Gastrocnemius medialis (tissue), 4 donors: ENCODE data around the gene BOLA3. TPM values are rescaled to one million over a fixed set of nuclear protein-coding genes. Genes with fewer than 3 reads are reported as not detected.

Source experiments
- ATAC-seq, 2 donors: fragments of 150-250 bp; one replicate each; pipeline ENCODE4 v1.9.1; 2016
- DNase-seq, 2 donors: peaks; one replicate each; pipeline ENCODE4 v3.0.0-alpha.2; 2019
- H3K27ac ChIP-seq, 4 donors: fragments of 200-600 bp; sonication (generic); 1 replicate in 1 of 4; 2 replicates in 3 of 4; pipeline ENCODE4 v1.5.1; 2016 to 2018; ENCODE audit warnings: mild to moderate bottlenecking in 2 of 4, moderate library complexity in 1 of 4
- H3K27me3 ChIP-seq, 3 donors: fragments of 200-600 bp; sonication (generic) in 2 of 3; 1 replicate in 1 of 3; 2 replicates in 2 of 3; pipeline versions ENCODE4 v1.5.1 to v1.6.0; 2016 to 2019; ENCODE audit warnings: mild to moderate bottlenecking in 1 of 3, moderate library complexity in 1 of 3
- H3K36me3 ChIP-seq, 2 donors: fragments of 200-600 bp; sonication (generic) in 1 of 2; one replicate each; pipeline ENCODE4 v1.5.1; 2017 to 2018
- H3K4me1 ChIP-seq, 2 donors: fragments of 200-600 bp; sonication (generic) in 1 of 2; one replicate each; pipeline ENCODE4 v1.5.1; 2016 to 2017; ENCODE audit warnings: mild to moderate bottlenecking in 2 of 2
- H3K4me3 ChIP-seq, 4 donors: fragments of 200-600 bp; sonication (generic) in 3 of 4; 1 replicate in 1 of 4; 2 replicates in 3 of 4; pipeline ENCODE4 v1.5.1; 2016 to 2019; ENCODE audit warnings: mild to moderate bottlenecking in 2 of 4
- H3K9me3 ChIP-seq, 3 donors: fragments of 200-600 bp; sonication (generic) in 2 of 3; 1 replicate in 1 of 3; 2 replicates in 2 of 3; pipeline ENCODE4 v1.5.1; 2016 to 2019
- POLR2A ChIP-seq, 2 donors: fragments of 450-650 bp; IDR thresholded peaks; one replicate each; pipeline ENCODE4 v1.6.1; 2017; ENCODE audit warnings: antibody characterized with exemption in 2 of 2, mild to moderate bottlenecking in 2 of 2, moderate library complexity in 2 of 2
- in situ Hi-C, 4 donors: fragments of 200-750 bp; cut with MboI; loops; one replicate each; pipeline versions ENCODE4 v1.15.0 to v1.8.0; 2017; ENCODE audit warnings: low sequenced_read_pairs in 4 of 4
- intact Hi-C: fragments of 100-400 bp; cut with DNase I; formaldehyde crosslinking; loops from one replicate; pipeline ENCODE4 v1.15.1; 2023; ENCODE audit warnings: low total_unique reads
- total RNA-seq, 4 donors: library from RNA; depleted of rRNA; stranded (reverse); fragments of >200 nt; gene quantifications; one replicate each; pipeline versions ENCODE4 v1.1.0 to v1.2.3, GENCODE V29; 2016
- TF ChIP-seq, protein P1 (sequence below), 5 experiments: fragments of 450-650 bp in 3 of 5; fragments of 200-600 bp in 2 of 5; sonication (generic) in 2 of 5; IDR thresholded peaks in 4 of 5; conservative IDR thresholded peaks in 1 of 5; 1 replicate in 4 of 5; 2 replicates in 1 of 5; pipeline ENCODE4 v1.5.1; 2016 to 2019; ENCODE audit warnings: antibody characterized with exemption in 5 of 5, mild to moderate bottlenecking in 3 of 5, moderate library complexity in 3 of 5

Gene BOLA3
- total RNA-seq, 4 donors from 2014 or later = 32.2 to 114 (median 69.5) TPM

DNA sequence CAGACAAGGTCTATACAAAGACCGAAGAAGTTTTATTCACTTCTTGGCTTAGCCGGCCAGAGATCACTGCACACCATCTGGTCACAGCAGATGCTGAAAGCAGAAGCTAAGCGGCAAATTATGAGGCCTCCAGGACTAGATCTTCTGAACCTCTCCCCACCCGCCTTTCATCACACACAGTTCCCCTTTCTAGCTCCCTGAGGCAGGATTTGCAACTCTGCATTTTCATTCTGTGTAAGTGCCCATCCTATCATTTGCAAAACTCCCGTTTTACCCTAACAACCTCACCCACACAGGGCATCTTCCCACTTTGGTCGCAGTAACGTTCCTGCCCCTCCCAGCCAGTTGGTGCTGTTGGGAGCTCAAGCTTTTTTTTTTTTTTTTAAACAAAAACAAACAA is 34.0 kb upstream of the BOLA3 start:
- Histone ChIP-seq H3K4me1 (peaks cover 12 to 13% of the 10 kb centered on the region in 2 donors), H3K4me3 (no peak overlapping the region), H3K9me3 (no peaks in the 10 kb centered on the region), H3K27ac (no peak overlapping the region), H3K36me3 (no peaks in the 10 kb centered on the region), H3K27me3 (no peaks in the 10 kb centered on the region)
- peak; percentile 29 to 37 for DNase-seq
- TF ChIP-seq, protein P1, sequence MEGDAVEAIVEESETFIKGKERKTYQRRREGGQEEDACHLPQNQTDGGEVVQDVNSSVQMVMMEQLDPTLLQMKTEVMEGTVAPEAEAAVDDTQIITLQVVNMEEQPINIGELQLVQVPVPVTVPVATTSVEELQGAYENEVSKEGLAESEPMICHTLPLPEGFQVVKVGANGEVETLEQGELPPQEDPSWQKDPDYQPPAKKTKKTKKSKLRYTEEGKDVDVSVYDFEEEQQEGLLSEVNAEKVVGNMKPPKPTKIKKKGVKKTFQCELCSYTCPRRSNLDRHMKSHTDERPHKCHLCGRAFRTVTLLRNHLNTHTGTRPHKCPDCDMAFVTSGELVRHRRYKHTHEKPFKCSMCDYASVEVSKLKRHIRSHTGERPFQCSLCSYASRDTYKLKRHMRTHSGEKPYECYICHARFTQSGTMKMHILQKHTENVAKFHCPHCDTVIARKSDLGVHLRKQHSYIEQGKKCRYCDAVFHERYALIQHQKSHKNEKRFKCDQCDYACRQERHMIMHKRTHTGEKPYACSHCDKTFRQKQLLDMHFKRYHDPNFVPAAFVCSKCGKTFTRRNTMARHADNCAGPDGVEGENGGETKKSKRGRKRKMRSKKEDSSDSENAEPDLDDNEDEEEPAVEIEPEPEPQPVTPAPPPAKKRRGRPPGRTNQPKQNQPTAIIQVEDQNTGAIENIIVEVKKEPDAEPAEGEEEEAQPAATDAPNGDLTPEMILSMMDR (IDR thresholded peaks at IDR 0.05 in 4 of 5, conservative IDR thresholded peaks at IDR 0.05 in 1 of 5) = no peak
- no peak for TF ChIP-seq POLR2A (IDR thresholded peaks at IDR 0.05)
- no peak for ATAC-seq
- in situ Hi-C loops = no loop called here
- intact Hi-C loops = no loop called here

DNA sequence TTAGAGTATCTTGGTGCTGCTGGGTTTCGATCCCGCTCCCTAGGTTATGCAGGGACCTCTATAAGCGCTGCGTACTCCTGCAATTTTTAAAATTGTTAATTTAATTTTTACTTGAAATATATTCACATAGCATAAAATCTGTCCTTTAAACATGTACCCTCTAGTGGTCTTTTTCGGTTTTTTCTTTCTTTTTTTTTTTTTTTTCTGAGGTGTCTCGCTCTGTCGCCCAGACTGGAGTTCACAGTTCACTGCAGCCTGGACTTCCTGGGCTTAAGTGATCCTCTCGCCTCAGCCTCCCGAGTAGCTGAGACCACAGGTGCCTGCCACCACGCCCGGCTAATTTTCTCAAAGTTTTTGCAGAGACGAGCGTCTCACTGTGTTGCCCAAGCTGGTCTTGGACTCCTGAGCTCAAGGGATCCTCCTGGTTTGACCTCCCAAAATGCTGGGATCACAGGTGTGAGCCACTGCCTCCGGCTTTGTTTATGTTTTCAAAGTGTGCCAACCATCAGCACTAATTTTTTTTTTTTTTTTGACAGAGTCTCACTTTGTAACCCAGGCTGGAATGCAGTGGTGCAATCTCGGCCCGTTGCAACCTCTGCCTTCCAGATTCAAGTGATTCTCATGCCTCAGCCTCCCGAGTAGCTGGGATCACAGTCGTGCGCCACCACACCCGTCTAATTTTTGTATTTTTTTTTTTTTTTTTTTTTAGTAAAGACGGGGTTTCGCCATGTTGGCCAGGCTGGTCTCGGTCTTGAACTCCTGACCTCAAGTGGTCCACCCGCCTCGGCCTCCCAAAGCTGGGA is 31.6 kb upstream of the BOLA3 start:
- Histone ChIP-seq H3K4me1 (peaks cover 26 to 31% of the 10 kb centered on the region in 2 donors), H3K36me3 (no peaks in the 10 kb centered on the region), H3K4me3 (peak overlapping the region; percentile 67 to 92 (median 80)), H3K9me3 (no peaks in the 10 kb centered on the region), H3K27me3 (no peaks in the 10 kb centered on the region), H3K27ac (peak overlapping the region; percentile 84 to 93 (median 87))
- in situ Hi-C loops (no loop called here), intact Hi-C loops (loop anchor here (2.0 to 10.0 kb wide), 2 partner anchors 20 to 354 kb away; partner anchors contain the start of genes MTHFD2 and STAMBP)
- DNase-seq = no peak
- ATAC-seq = no peak
- TF ChIP-seq POLR2A (IDR thresholded peaks at IDR 0.05) = no peak
- TF ChIP-seq, protein P1 (IDR thresholded peaks at IDR 0.05 in 4 of 5, conservative IDR thresholded peaks at IDR 0.05 in 1 of 5) = peak; percentile 8 to 33 (median 22)

DNA sequence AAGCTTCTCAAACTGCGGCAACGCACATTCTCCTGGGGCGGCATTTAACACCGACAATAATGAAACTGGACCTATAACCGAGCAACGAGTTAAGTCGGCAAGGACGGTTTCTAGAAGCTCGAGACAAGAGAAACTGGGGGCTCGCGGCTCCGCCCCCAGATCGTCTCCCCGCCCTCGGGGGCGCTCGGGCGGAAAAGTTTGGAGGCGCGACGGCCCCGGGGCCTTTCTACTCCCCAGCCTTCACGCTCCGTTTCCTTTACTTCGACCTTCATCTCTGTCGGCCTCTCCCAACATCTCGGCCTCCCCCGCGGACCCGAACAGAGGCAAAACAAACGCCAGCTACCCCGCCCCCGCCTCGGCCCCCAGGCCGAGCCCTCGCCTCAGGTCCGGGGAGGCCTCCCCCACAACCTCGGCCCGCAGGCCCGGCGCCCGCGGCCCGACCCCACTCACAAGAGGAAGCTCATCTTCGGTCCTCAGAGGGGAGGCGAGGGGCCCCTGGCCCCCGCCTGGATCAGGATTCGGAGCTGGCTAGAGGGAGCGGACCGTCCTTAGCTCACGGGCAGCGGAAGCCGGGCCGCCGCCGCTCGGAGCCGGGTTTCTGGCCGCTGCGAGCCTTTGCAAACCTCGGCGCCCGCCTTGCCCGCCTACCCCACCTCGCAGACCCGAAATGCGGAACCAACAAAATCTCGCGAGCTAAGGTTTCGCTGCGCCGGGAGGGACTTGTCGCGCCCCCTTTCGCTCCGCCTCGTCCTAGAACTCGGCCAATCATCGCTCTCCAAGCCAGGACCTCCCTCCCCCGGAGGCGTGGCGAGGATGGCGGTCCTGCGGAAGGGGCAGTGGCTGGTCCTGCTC is 30.7 kb upstream of the BOLA3 start, which contains the start of gene MOB1A:
TSS of gene MOB1A (minus strand) at position 669 of the 852 bp plus-strand sequence. CDS start at position 464, 205 bp downstream.
- H3K27ac ChIP-seq = peak within 1 kb of the TSS; percentile 84 to 93 (median 87)
- DNase-seq (peak; percentile 96 to 97), ATAC-seq (peak; percentile 99)
- in situ Hi-C loops (no loop called here), intact Hi-C loops (loop anchor here (2.0 to 10.0 kb wide), 2 partner anchors 20 to 354 kb away; partner anchors contain the start of genes MTHFD2 and STAMBP)
- no peaks in the 10 kb centered on the region for H3K36me3 ChIP-seq
- TF ChIP-seq POLR2A (IDR thresholded peaks at IDR 0.05) = peak; percentile 89 to 94
- TF ChIP-seq, protein P1 (IDR thresholded peaks at IDR 0.05 in 4 of 5, conservative IDR thresholded peaks at IDR 0.05 in 1 of 5) = no peak
- peak within 1 kb of the TSS; percentile 67 to 92 (median 80) for H3K4me3 ChIP-seq
- H3K9me3 ChIP-seq = no peaks in the 10 kb centered on the region
- H3K27me3 ChIP-seq = no peaks in the 10 kb centered on the region
- peaks cover 26 to 31% of the 10 kb centered on the region in 2 donors for H3K4me1 ChIP-seq

DNA sequence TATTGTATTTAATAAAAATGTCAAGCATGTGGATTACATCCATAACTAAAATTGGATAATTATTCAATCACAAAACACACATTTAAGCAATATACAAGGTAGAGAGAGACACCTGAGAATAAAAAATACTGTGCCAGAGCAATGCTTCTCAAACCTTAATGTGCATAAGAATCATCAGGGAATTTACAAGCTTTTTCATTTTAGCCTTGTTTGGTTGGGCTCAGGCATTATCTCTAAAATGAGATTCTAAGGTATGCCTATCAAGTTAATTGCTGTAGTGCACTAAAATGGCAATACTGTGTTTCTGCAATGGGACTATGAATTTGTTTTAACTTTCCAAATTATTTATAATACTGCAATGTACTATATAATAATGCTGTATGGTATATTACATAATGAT is 30.0 kb upstream of the BOLA3 start:
- peak overlapping the region; percentile 67 to 92 (median 80) for H3K4me3 ChIP-seq
- DNase-seq = no peak
- no peak for TF ChIP-seq POLR2A (IDR thresholded peaks at IDR 0.05)
- TF ChIP-seq, protein P1 (IDR thresholded peaks at IDR 0.05 in 4 of 5, conservative IDR thresholded peaks at IDR 0.05 in 1 of 5) = no peak
- in situ Hi-C loops (no loop called here), intact Hi-C loops (loop anchor here (2.0 to 10.0 kb wide), 2 partner anchors 21 to 353 kb away; partner anchors contain the start of genes MTHFD2 and STAMBP)
- ATAC-seq = no peak
- no peaks in the 10 kb centered on the region for H3K36me3 ChIP-seq
- H3K9me3 ChIP-seq = no peaks in the 10 kb centered on the region
- H3K27me3 ChIP-seq = no peaks in the 10 kb centered on the region
- H3K27ac ChIP-seq = peak overlapping the region; percentile 84 to 93 (median 87)
- H3K4me1 ChIP-seq = peaks cover 26 to 31% of the 10 kb centered on the region in 2 donors
